NCI-H526 (cell line): ENCODE results near the gene CYP2C9.

ENCODE experiments used
- DNase-seq, 2 experiments: peaks; one replicate each; lab custom pipeline; 2025; lab: John Stamatoyannopoulos, UW

Gene CYP2C9

GRCh38 chr10:95039281-95039680 is 100.8 kb downstream of the CYP2C9 start:
- no peak for DNase-seq
